ENCODE results near the gene ARFGEF3.

DNA sequence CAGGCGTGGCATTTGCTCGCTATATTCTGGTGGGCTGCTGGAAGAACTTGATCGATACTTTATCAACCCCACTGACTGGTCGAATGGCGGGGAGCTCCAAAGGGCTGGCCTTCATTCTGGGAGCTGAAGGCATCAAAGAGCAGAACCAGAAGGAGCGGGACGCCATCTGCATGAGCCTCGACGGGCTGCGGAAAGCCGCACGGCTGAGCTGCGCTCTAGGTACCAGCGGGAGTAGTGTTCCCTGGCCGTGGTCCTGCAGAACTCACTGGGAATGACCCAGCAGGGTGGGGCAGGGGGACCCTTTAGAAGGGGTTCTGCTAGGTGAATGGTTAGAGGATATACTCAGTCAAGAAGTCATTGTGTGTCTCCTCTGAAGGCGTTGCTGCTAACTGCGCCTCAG, 125.0 kb downstream of the ARFGEF3 start:
- TF ChIP-seq, protein P1, sequence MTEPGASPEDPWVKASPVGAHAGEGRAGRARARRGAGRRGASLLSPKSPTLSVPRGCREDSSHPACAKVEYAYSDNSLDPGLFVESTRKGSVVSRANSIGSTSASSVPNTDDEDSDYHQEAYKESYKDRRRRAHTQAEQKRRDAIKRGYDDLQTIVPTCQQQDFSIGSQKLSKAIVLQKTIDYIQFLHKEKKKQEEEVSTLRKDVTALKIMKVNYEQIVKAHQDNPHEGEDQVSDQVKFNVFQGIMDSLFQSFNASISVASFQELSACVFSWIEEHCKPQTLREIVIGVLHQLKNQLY (CRISPR knock-in tag; IDR thresholded peaks at IDR 0.05), result no peak
- TF ChIP-seq ZNF138 (CRISPR knock-in tag; conservative IDR thresholded peaks at IDR 0.05) (no peak), NFYB (CRISPR knock-in tag; conservative IDR thresholded peaks at IDR 0.05; ENCODE audit: low read depth) (no peak), MXD4 (CRISPR knock-in tag; IDR thresholded peaks at IDR 0.05; ENCODE audit: borderline replicate concordance) (no peak), NR3C1 (CRISPR knock-in tag; conservative IDR thresholded peaks at IDR 0.05; ENCODE audit: low read depth) (no peak)
- TF ChIP-seq, protein P2, sequence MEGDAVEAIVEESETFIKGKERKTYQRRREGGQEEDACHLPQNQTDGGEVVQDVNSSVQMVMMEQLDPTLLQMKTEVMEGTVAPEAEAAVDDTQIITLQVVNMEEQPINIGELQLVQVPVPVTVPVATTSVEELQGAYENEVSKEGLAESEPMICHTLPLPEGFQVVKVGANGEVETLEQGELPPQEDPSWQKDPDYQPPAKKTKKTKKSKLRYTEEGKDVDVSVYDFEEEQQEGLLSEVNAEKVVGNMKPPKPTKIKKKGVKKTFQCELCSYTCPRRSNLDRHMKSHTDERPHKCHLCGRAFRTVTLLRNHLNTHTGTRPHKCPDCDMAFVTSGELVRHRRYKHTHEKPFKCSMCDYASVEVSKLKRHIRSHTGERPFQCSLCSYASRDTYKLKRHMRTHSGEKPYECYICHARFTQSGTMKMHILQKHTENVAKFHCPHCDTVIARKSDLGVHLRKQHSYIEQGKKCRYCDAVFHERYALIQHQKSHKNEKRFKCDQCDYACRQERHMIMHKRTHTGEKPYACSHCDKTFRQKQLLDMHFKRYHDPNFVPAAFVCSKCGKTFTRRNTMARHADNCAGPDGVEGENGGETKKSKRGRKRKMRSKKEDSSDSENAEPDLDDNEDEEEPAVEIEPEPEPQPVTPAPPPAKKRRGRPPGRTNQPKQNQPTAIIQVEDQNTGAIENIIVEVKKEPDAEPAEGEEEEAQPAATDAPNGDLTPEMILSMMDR (IDR thresholded peaks at IDR 0.05), result no peak
- TF ChIP-seq, protein P3, sequence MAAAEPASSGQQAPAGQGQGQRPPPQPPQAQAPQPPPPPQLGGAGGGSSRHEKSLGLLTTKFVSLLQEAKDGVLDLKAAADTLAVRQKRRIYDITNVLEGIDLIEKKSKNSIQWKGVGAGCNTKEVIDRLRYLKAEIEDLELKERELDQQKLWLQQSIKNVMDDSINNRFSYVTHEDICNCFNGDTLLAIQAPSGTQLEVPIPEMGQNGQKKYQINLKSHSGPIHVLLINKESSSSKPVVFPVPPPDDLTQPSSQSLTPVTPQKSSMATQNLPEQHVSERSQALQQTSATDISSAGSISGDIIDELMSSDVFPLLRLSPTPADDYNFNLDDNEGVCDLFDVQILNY (CRISPR knock-in tag; IDR thresholded peaks at IDR 0.05), result no peak
- TF ChIP-seq, protein P4, sequence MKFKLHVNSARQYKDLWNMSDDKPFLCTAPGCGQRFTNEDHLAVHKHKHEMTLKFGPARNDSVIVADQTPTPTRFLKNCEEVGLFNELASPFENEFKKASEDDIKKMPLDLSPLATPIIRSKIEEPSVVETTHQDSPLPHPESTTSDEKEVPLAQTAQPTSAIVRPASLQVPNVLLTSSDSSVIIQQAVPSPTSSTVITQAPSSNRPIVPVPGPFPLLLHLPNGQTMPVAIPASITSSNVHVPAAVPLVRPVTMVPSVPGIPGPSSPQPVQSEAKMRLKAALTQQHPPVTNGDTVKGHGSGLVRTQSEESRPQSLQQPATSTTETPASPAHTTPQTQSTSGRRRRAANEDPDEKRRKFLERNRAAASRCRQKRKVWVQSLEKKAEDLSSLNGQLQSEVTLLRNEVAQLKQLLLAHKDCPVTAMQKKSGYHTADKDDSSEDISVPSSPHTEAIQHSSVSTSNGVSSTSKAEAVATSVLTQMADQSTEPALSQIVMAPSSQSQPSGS (CRISPR knock-in tag; IDR thresholded peaks at IDR 0.05; ENCODE audit: borderline replicate concordance, low read depth), result no peak
- TF ChIP-seq, protein P5, sequence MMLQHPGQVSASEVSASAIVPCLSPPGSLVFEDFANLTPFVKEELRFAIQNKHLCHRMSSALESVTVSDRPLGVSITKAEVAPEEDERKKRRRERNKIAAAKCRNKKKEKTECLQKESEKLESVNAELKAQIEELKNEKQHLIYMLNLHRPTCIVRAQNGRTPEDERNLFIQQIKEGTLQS (CRISPR knock-in tag; conservative IDR thresholded peaks at IDR 0.05), result no peak
- TF ChIP-seq, protein P6, sequence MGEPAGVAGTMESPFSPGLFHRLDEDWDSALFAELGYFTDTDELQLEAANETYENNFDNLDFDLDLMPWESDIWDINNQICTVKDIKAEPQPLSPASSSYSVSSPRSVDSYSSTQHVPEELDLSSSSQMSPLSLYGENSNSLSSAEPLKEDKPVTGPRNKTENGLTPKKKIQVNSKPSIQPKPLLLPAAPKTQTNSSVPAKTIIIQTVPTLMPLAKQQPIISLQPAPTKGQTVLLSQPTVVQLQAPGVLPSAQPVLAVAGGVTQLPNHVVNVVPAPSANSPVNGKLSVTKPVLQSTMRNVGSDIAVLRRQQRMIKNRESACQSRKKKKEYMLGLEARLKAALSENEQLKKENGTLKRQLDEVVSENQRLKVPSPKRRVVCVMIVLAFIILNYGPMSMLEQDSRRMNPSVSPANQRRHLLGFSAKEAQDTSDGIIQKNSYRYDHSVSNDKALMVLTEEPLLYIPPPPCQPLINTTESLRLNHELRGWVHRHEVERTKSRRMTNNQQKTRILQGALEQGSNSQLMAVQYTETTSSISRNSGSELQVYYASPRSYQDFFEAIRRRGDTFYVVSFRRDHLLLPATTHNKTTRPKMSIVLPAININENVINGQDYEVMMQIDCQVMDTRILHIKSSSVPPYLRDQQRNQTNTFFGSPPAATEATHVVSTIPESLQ (CRISPR knock-in tag; IDR thresholded peaks at IDR 0.05), result no peak
